GM06990 (cell line): ENCODE data around the gene CRLF1.

ENCODE experiments used
- DNase-seq: peaks from one replicate; pipeline ENCODE4 v3.0.0-alpha.2; 2011; ENCODE audit not compliant: insufficient read length; ENCODE audit errors: extremely low read depth
- H3K27me3 ChIP-seq: replicated peaks from 2 replicates; pipeline ENCODE4 v1.6.0; 2011; ENCODE audit warnings: low read length; ENCODE audit not compliant: control insufficient read depth, insufficient read depth
- H3K36me3 ChIP-seq: 2 replicates; pipeline ENCODE4 v1.5.1; 2011; ENCODE audit warnings: low read length; ENCODE audit not compliant: control insufficient read depth, insufficient read depth
- H3K4me3 ChIP-seq: replicated peaks from 2 replicates; pipeline ENCODE4 v1.5.1; 2011; ENCODE audit warnings: low read depth, mild to moderate bottlenecking, control low read depth, low read length
- CTCF ChIP-seq: IDR thresholded peaks from 2 replicates; pipeline ENCODE4 v1.5.1; 2011; ENCODE audit warnings: low read length, control low read depth, mild to moderate bottlenecking, inconsistent platforms; ENCODE audit not compliant: insufficient read depth, poor library complexity, severe bottlenecking

The CRLF1 gene

DNA sequence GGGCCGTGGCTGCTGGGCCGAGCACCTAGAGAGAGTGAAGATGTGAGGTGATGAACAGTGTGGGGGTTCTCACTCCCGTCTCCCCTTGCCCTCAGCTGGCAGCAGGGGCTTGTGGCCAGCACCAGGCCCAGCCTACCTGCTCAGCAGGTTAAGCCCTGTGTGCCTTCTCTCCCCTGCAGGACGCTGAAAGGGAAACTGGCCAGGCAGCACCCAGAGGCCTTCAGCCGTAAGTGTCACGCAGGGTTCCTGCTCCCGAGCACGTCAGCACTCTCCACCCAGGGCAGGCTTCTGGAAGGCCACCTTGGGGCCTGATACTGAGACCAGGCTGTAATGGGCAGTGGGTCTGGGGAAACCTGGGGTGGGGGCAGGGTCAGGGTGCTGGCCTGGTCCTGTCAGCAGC is 39.6 kb downstream of the CRLF1 start:
- Histone ChIP-seq H3K4me3 (no peak overlapping the region), H3K36me3 (peaks cover 26% of the 10 kb centered on the region), H3K27me3 (no peaks in the 10 kb centered on the region)
- TF ChIP-seq CTCF = no peak
- DNase-seq = no peak

- no peak for DNase-seq
- H3K27me3 ChIP-seq = no peaks in the 10 kb centered on the region
- no peak for TF ChIP-seq CTCF
- H3K4me3 ChIP-seq = no peak overlapping the region
- H3K36me3 ChIP-seq = peaks cover 17% of the 10 kb centered on the region
Observed at GRCh38 chr19:18562086-18562485, 44.5 kb downstream of the CRLF1 start.

DNA sequence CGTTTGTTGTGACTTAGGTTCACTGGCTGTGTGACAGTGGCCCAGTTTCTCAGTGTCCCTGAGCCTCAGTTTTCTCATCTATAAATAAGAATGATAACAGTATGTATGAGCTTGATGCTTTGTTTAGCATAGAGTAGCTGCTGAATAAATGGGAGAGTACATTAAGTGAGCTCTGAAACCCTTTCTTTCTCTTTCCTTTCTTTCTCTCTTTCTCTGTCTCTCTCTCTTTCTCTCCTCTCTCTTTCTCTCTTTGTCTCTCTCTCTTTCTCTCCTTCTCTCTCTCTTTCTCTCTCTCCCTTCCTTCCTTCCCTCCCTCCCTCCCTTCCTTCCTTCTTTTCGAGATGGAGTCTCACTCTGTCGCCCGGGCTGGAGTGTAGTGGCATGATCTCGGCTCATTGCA is 46.9 kb downstream of the CRLF1 start:
- H3K36me3 ChIP-seq = peaks cover 10% of the 10 kb centered on the region
- H3K4me3 ChIP-seq = no peak overlapping the region
- no peak for TF ChIP-seq CTCF
- no peak for DNase-seq
- H3K27me3 ChIP-seq = no peaks in the 10 kb centered on the region

GRCh38 chr19:18558604-18559003 is 48.0 kb downstream of the CRLF1 start:
- TF ChIP-seq CTCF = no peak
- Histone ChIP-seq H3K27me3 (no peaks in the 10 kb centered on the region), H3K36me3 (peaks cover 9% of the 10 kb centered on the region), H3K4me3 (peak overlapping the region; percentile 99)
- DNase-seq = no peak

DNA sequence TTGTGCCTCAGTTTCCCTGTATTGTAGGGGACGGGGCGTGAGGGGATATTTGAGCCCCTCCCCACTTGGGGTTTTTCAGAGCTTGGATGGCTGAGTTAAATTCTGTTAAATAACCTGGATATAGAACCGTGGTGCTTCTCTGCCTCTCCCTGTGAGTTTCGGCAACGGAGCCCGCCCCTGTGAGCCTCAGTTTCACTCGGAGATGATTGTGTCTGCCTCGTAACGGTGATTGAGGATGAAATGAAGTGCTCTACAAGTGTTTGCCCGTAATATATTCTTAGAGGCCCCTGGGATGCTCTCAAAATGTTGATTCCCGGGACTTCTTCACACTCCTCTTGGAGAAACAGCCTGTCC is 48.4 kb downstream of the CRLF1 start:
- DNase-seq = no peak
- TF ChIP-seq CTCF = no peak
- H3K4me3 ChIP-seq = peak overlapping the region; percentile 99
- no peaks in the 10 kb centered on the region for H3K27me3 ChIP-seq
- peaks cover 9% of the 10 kb centered on the region for H3K36me3 ChIP-seq
